Epithelial cell of proximal tubule (primary cell): ENCODE results near the gene MSS51. TPM values are rescaled to one million over a fixed set of nuclear protein-coding genes. Genes with fewer than 3 reads are reported as not detected.

Experiments used
- DNase-seq: peaks from one replicate; pipeline ENCODE4 v3.0.0-alpha.2; 2011; ENCODE audit warnings: low read depth
- H3K4me3 ChIP-seq: 2 replicates; pipeline ENCODE4 v1.5.1; 2011; ENCODE audit warnings: low read depth, mild to moderate bottlenecking, low read length
- total RNA-seq: library from RNA; depleted of rRNA; stranded (reverse); fragments of >200 nt; gene quantifications from 2 replicates; pipeline ENCODE4 v1.2.3, GENCODE V29; 2015
- TF ChIP-seq, protein P1 (sequence below): conservative IDR thresholded peaks from 2 replicates; pipeline ENCODE4 v1.5.1; 2012; ENCODE audit warnings: low read depth, mild to moderate bottlenecking, low read length

The MSS51 gene
- total RNA-seq, 1 donor from 2014 or later = 1.1 TPM

DNA sequence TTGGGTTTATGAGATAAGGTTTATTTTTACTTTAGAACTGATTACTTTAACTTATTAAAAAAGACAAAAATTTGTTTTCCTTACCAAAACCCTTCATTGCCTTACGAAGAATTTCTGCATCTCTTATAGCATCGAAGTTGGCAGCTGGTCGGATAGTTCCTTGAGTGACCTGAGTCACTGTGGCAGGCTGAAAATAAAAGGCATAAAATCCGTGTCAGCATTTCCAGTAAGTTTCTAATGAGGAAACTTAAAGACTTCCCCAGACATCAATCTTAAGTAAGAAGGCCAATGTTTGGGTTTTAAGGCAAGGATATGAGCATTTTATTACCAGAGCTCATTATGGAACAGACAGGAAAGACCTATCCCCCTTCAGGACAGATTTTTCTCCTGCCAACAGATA lies 45.1 kb downstream of the MSS51 start:
- TF ChIP-seq, protein P1, sequence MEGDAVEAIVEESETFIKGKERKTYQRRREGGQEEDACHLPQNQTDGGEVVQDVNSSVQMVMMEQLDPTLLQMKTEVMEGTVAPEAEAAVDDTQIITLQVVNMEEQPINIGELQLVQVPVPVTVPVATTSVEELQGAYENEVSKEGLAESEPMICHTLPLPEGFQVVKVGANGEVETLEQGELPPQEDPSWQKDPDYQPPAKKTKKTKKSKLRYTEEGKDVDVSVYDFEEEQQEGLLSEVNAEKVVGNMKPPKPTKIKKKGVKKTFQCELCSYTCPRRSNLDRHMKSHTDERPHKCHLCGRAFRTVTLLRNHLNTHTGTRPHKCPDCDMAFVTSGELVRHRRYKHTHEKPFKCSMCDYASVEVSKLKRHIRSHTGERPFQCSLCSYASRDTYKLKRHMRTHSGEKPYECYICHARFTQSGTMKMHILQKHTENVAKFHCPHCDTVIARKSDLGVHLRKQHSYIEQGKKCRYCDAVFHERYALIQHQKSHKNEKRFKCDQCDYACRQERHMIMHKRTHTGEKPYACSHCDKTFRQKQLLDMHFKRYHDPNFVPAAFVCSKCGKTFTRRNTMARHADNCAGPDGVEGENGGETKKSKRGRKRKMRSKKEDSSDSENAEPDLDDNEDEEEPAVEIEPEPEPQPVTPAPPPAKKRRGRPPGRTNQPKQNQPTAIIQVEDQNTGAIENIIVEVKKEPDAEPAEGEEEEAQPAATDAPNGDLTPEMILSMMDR = no peak
- no peak overlapping the region for H3K4me3 ChIP-seq
- DNase-seq = no peak

DNA sequence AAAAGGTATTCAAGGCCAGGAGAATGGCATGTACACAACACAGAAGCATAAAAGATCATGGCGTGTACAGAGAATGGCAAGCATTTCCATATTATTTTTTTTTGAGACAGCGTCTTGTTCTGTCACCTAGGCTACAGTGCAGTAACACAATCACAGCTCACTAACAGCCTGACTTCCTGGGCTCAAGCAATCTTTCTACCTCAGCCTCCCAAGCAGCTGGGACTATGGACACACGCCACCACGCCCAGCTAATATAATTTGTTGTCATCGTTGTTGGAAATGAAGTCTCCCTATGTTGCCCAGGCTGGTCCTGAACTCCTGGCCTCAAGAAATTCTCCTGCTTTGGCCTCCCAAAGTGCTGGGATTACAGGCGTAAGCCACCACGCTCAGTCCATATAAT lies 46.8 kb downstream of the MSS51 start:
- no peak overlapping the region for H3K4me3 ChIP-seq
- DNase-seq = no peak
- TF ChIP-seq, protein P1 = no peak

DNA sequence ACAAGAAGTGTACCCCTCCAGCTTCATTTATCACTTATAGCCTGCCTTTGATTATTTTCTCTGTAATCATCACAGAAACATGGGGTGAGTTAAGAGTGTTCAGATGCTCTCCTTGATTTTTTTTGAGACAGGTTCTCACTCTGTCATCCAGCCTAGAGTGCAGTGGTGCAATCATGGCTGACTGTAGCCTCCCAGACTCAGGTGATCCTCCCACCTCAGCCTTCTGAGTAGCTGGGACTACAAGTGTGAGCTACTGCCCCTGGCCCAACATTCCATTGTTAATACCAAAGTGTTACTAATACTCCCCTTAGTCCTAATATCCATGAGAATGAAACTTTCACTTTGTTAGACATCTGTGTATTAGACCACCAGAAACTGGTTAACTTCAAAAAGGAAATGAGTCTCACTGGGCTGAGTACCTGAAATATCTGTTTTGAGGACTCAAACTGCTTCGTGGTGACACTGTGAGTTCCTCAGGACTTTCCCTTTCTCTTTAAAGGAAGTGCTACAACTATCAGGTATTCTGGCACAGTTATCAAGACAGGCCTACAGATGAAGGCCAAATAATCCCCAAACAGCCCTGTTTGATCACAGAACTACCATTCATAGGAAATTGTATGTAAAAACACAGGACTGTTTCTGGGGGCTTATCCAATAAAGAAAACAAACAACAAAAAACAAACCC lies 54.2 kb downstream of the MSS51 start:
- no peak overlapping the region for H3K4me3 ChIP-seq
- DNase-seq = no peak
- TF ChIP-seq, protein P1 = no peak

DNA sequence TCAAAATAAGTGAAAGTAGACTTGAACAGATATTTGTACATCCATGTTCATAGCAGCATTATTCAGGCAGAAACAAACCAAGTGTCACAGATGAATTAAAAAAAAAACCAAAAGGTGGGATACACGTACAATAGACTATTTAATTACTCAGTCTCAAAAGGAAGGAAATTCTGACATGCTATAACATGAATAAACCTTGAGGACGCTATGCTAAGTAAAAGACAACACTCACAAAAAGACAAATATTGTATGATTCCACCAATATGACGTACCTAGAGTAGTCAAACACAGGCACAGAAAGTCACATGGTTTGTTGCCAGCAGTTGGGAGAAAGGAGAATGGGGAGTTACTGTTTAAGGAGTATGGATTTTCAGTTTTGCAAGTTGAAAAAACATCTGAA lies 56.7 kb downstream of the MSS51 start:
- no peak overlapping the region for H3K4me3 ChIP-seq
- TF ChIP-seq, protein P1 = no peak
- DNase-seq = no peak

Other genes starting within 250 kb of the MSS51 start
- gene DNAJC9, start 186.3 kb downstream of the MSS51 start, total RNA-seq = 69.0 and 96.4 TPM in 2 replicates
- gene MRPS16, start 180.9 kb downstream of the MSS51 start, total RNA-seq = 51.1 and 86.9 TPM in 2 replicates
- gene CFAP70, start 74.7 kb downstream of the MSS51 start, total RNA-seq = 0.14 and 0.98 TPM in 2 replicates
- 95.9 and 132 TPM in 2 replicates for gene ANXA7, start 19.5 kb downstream of the MSS51 start, total RNA-seq
- gene PPP3CB, start 62.5 kb upstream of the MSS51 start, total RNA-seq = 15.5 and 21.9 TPM in 2 replicates
- gene USP54, start 157.8 kb upstream of the MSS51 start, total RNA-seq = 13.7 and 17.2 TPM in 2 replicates
- 1.1 TPM in 1 of 2 replicates, not detected in the other for gene MYOZ1, start 207.9 kb upstream of the MSS51 start, total RNA-seq
- not detected in 2 replicates for gene SYNPO2L, start 222.5 kb upstream of the MSS51 start, total RNA-seq